GM12891 (cell line): ENCODE results near the gene BEND6.
A peak's percentile ranks its signal among the peaks of the same experiment; 100 is the strongest.
"Not testable (repeated sequence)": the region's sequence is repeated elsewhere in the genome, so short reads cannot be mapped to it uniquely, and the experiment has no call there.

Experiments used
- DNase-seq: peaks from one replicate; pipeline ENCODE4 v3.0.0; 2011; ENCODE audit warnings: low spot score; ENCODE audit not compliant: insufficient read length
- FAIRE-seq: peaks from 2 replicates; lab custom pipeline; 2011; peaks lifted over from hg19 to GRCh38; lab: Jason Lieb, UNC
- PAX5 ChIP-seq: IDR thresholded peaks from 2 replicates; pipeline ENCODE4 v1.6.1; 2011; ENCODE audit warnings: low read length, moderate library complexity, mild to moderate bottlenecking; ENCODE audit not compliant: insufficient read depth, severe bottlenecking
- POLR2A ChIP-seq: IDR thresholded peaks from 2 replicates; pipeline ENCODE4 v1.6.1; 2011; ENCODE audit warnings: low read depth, low read length, control low read depth
- POLR2AphosphoS5 ChIP-seq: IDR thresholded peaks from 2 replicates; pipeline ENCODE4 v1.6.1; 2011; ENCODE audit warnings: low read depth, low read length, control low read depth
- POU2F2 ChIP-seq: IDR thresholded peaks from 2 replicates; pipeline ENCODE4 v1.6.1; 2011; ENCODE audit warnings: low read depth, mild to moderate bottlenecking, control low read depth, low read length, moderate library complexity
- SPI1 ChIP-seq: IDR thresholded peaks from 2 replicates; pipeline ENCODE4 v1.6.1; 2011; ENCODE audit warnings: low read depth, low read length, control low read depth
- TAF1 ChIP-seq: IDR thresholded peaks from 2 replicates; pipeline ENCODE4 v1.6.1; 2011; ENCODE audit warnings: low read depth, low read length, control low read depth

The BEND6 gene

GRCh38 chr6:57021086-57021720 is 66.3 kb downstream of the BEND6 start:
- TF ChIP-seq POLR2AphosphoS5 (no peak), PAX5 (no peak), POLR2A (no peak), POU2F2 (no peak), TAF1 (no peak), SPI1 (no peak)
- DNase-seq (peak; percentile 12), FAIRE-seq (peak; percentile 16)

- FAIRE-seq (no peak), DNase-seq (no peak)
- TF ChIP-seq POLR2A (no peak), POU2F2 (no peak), POLR2AphosphoS5 (no peak), SPI1 (no peak), TAF1 (no peak), PAX5 (no peak)
Measured at GRCh38 chr6:57024321-57024720, 69.4 kb downstream of the BEND6 start.

GRCh38 chr6:57024775-57025174 is 69.9 kb downstream of the BEND6 start:
- FAIRE-seq = no peak
- DNase-seq = no peak
- TF ChIP-seq POU2F2 (no peak), PAX5 (no peak), SPI1 (no peak)

DNA sequence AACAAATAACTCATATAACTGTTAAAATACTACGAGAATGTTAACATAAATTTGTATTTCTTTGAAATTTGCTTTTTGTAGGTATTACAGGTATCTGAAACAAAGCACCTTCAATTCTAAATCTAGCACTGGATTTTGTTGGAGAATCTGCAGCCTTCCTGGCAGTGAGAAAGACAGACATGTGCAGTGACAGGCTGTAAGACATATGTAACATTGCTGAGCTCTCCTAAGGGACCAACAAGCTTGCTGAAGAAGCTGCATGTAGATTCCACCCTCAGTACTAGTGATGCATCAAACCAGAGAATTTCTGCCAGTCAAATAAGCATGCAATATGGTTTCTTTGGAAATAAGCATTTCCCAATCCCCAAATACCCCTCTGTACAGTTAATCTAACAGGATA is 71.1 kb downstream of the BEND6 start:
- TF ChIP-seq POLR2AphosphoS5 (no peak), TAF1 (no peak), POLR2A (no peak)
- DNase-seq = no peak
- no peak for FAIRE-seq

GRCh38 chr6:57027301-57027700 is 72.4 kb downstream of the BEND6 start:
- no peak for DNase-seq
- TF ChIP-seq POLR2A (no peak), TAF1 (no peak), POLR2AphosphoS5 (no peak), PAX5 (no peak), SPI1 (no peak), POU2F2 (no peak)
- FAIRE-seq = no peak

GRCh38 chr6:57029213-57029612 is 74.3 kb downstream of the BEND6 start:
- no peak for TF ChIP-seq SPI1
- no peak for TF ChIP-seq POLR2A
- TF ChIP-seq PAX5 = no peak
- TF ChIP-seq POLR2AphosphoS5 = no peak
- no peak for TF ChIP-seq TAF1
- TF ChIP-seq POU2F2 = no peak
- DNase-seq (no peak), FAIRE-seq (no peak)

GRCh38 chr6:57033228-57033627 is 78.3 kb downstream of the BEND6 start:
- FAIRE-seq (no peak), DNase-seq (no peak)
- TF ChIP-seq SPI1 = no peak
- no peak for TF ChIP-seq PAX5
- TF ChIP-seq POLR2A = no peak
- no peak for TF ChIP-seq POLR2AphosphoS5
- no peak for TF ChIP-seq POU2F2
- no peak for TF ChIP-seq TAF1

- FAIRE-seq (no peak), DNase-seq (no peak)
- TF ChIP-seq SPI1 (no peak), POLR2A (no peak), POU2F2 (no peak), POLR2AphosphoS5 (no peak)
Measured at GRCh38 chr6:57035549-57035948, 80.6 kb downstream of the BEND6 start.

DNA sequence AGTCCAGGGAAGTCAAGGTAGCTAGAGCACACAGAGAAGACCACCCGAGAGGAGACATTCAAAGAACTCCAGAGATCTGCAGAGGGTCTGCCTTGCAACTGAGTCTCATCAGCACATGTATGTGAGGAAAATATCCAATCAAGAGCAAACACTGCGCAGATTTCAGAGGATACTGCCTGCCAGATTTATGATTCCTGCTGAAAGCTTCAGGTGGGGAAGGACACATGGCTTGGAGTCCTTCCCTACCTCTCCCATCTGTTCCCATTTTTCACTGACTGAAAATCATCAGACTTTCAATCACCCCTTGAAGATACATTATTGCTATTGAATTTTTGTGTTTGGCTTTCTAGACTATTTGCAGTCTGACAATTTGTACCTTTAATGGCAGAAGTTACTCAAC is 84.0 kb downstream of the BEND6 start:
- TF ChIP-seq POLR2A = no peak
- no peak for TF ChIP-seq POU2F2
- no peak for TF ChIP-seq POLR2AphosphoS5
- TF ChIP-seq TAF1 = no peak
- TF ChIP-seq SPI1 = no peak
- no peak for TF ChIP-seq PAX5

DNA sequence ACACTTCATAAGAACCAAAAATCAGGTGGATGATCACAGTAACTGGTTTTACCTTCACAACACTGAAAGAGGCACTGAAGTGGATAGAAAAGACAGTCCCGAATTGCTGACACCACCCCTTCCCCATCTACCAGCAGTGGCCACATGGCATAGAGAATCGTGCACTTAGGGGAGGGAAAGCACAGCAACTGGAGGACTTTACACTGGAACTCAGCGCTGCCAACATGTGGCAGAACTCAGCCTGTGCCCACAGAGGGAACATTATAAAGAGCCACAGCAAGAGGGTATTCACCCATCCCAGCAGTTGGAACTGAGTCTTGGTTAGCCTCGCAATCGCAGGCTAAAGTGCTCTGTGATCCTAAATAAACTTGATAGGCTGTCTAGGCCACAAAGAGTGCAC is 85.1 kb downstream of the BEND6 start:
- FAIRE-seq = no peak
- no peak for TF ChIP-seq SPI1
- DNase-seq = no peak

More for the DNA sequence above, 84.0 kb downstream of the BEND6 start:
- FAIRE-seq = no peak
- no peak for DNase-seq

- FAIRE-seq, DNase-seq: not testable (repeated sequence)
Measured at GRCh38 chr6:57044061-57044460, 89.2 kb downstream of the BEND6 start.
